ENCODE data around the gene NKAIN1. TPM values are rescaled to one million over a fixed set of nuclear protein-coding genes. Genes with fewer than 3 reads are reported as not detected.

The NKAIN1 gene
- total and polyA plus RNA-seq, 2 experiments from 2014 or later = 14.7 to 56.7 TPM

DNA sequence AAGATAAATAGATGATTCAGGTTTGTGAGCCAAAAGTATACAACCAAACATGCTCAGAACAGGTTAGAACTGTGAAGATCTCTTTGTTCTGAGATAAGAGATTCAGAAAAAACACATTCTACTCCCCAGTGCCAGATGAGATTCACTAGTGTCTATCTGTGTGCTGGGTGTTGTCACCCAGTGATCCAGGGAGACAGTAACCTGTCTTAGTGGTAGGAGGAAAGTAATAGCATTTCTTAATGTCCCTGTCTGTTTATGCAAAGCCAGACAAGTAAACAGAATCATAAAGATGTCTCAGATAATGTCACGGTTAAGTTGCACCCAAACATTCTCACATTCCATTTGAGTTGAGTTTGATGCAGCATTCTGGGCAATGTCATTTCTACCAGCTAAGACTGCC, 18.9 kb upstream of the NKAIN1 start (continued):
- TF ChIP-seq, protein P1, sequence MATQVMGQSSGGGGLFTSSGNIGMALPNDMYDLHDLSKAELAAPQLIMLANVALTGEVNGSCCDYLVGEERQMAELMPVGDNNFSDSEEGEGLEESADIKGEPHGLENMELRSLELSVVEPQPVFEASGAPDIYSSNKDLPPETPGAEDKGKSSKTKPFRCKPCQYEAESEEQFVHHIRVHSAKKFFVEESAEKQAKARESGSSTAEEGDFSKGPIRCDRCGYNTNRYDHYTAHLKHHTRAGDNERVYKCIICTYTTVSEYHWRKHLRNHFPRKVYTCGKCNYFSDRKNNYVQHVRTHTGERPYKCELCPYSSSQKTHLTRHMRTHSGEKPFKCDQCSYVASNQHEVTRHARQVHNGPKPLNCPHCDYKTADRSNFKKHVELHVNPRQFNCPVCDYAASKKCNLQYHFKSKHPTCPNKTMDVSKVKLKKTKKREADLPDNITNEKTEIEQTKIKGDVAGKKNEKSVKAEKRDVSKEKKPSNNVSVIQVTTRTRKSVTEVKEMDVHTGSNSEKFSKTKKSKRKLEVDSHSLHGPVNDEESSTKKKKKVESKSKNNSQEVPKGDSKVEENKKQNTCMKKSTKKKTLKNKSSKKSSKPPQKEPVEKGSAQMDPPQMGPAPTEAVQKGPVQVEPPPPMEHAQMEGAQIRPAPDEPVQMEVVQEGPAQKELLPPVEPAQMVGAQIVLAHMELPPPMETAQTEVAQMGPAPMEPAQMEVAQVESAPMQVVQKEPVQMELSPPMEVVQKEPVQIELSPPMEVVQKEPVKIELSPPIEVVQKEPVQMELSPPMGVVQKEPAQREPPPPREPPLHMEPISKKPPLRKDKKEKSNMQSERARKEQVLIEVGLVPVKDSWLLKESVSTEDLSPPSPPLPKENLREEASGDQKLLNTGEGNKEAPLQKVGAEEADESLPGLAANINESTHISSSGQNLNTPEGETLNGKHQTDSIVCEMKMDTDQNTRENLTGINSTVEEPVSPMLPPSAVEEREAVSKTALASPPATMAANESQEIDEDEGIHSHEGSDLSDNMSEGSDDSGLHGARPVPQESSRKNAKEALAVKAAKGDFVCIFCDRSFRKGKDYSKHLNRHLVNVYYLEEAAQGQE (IDR thresholded peaks at IDR 0.05; ENCODE audit: unreplicated experiment) = no peak
- TF ChIP-seq CREB1 (CRISPR knock-in tag; IDR thresholded peaks at IDR 0.05; ENCODE audit: low read depth) = no peak
- TF ChIP-seq STAT1 (IDR thresholded peaks at IDR 0.05; ENCODE audit: unreplicated experiment) = no peak
- no peak for TF ChIP-seq JUNB (IDR thresholded peaks at IDR 0.05; ENCODE audit: unreplicated experiment)
- no peak for TF ChIP-seq ZNF114 (CRISPR knock-in tag; IDR thresholded peaks at IDR 0.05)
- TF ChIP-seq EZH2phosphoT487 (IDR thresholded peaks at IDR 0.05; ENCODE audit: unreplicated experiment) = no peak

DNA sequence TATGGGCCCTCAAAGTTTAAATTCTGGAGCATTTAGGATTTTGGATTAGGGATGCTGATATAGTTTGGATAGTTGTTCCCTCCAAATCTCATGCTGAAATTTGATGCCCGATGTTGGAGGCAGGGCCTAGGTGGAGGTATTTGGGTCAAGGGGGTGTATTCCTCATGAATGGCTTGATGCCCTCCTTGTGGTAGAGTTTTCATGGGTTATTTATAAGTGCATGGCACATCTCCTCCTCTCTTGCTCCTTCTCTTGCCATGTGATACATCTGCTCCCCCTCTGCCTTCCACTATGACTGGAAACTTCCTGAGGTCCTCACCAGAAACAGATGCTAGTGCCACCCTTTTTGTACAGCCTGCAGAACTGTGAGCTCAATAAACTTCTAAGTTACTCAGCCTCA, 17.5 kb upstream of the NKAIN1 start:
- Histone ChIP-seq H3K36me3 (ENCODE audit: insufficient read depth) (peaks cover 43% of the 10 kb centered on the region), H2AFZ (no peak overlapping the region), H3K4me2 (no peak overlapping the region), H3K4me3 (no peak overlapping the region), H3K9me2 (ENCODE audit: insufficient read depth) (no peaks in the 10 kb centered on the region), H3K79me2 (replicated peaks; ENCODE audit: insufficient read depth) (no peaks in the 10 kb centered on the region), H3K4me1 (ENCODE audit: insufficient read depth) (no peaks in the 10 kb centered on the region), H3K27ac (ENCODE audit: low read depth) (no peak overlapping the region), H3K27me3 (ENCODE audit: insufficient read depth) (no peaks in the 10 kb centered on the region), H4K20me1 (replicated peaks; ENCODE audit: insufficient read depth) (0 out of 2 replicates have a peak, but pooled peaks cover 3% of the 10 kb centered on the region), H3F3A (replicated peaks; ENCODE audit: low read depth) (peaks cover 11% of the 10 kb centered on the region)
- DNase-seq (ENCODE audit: low spot score) (no peak), ATAC-seq (no peak)
- no peak overlapping the region for H3K4me3 Mint-ChIP-seq
- peaks cover 42% of the 10 kb centered on the region for H3K36me3 Mint-ChIP-seq (ENCODE audit: low read depth)
- H3K9me3 Mint-ChIP-seq = no peaks in the 10 kb centered on the region
- no peaks in the 10 kb centered on the region; the same call in 2 of the 3 replicates for H3K4me1 Mint-ChIP-seq
- peaks cover 1% of the 10 kb centered on the region for H3K27me3 Mint-ChIP-seq (ENCODE audit: insufficient read depth, low read depth, poor library complexity)
- H3K27ac Mint-ChIP-seq = no peak overlapping the region
- TF ChIP-seq STAT1 (IDR thresholded peaks at IDR 0.05; ENCODE audit: unreplicated experiment) = no peak
- no peak for TF ChIP-seq EZH2phosphoT487 (IDR thresholded peaks at IDR 0.05; ENCODE audit: unreplicated experiment)
- no peak for TF ChIP-seq CREB1 (CRISPR knock-in tag; IDR thresholded peaks at IDR 0.05; ENCODE audit: low read depth)
- TF ChIP-seq, protein P1 (IDR thresholded peaks at IDR 0.05; ENCODE audit: unreplicated experiment) = no peak
- no peak for TF ChIP-seq JUNB (IDR thresholded peaks at IDR 0.05; ENCODE audit: unreplicated experiment)
- TF ChIP-seq, protein P2, sequence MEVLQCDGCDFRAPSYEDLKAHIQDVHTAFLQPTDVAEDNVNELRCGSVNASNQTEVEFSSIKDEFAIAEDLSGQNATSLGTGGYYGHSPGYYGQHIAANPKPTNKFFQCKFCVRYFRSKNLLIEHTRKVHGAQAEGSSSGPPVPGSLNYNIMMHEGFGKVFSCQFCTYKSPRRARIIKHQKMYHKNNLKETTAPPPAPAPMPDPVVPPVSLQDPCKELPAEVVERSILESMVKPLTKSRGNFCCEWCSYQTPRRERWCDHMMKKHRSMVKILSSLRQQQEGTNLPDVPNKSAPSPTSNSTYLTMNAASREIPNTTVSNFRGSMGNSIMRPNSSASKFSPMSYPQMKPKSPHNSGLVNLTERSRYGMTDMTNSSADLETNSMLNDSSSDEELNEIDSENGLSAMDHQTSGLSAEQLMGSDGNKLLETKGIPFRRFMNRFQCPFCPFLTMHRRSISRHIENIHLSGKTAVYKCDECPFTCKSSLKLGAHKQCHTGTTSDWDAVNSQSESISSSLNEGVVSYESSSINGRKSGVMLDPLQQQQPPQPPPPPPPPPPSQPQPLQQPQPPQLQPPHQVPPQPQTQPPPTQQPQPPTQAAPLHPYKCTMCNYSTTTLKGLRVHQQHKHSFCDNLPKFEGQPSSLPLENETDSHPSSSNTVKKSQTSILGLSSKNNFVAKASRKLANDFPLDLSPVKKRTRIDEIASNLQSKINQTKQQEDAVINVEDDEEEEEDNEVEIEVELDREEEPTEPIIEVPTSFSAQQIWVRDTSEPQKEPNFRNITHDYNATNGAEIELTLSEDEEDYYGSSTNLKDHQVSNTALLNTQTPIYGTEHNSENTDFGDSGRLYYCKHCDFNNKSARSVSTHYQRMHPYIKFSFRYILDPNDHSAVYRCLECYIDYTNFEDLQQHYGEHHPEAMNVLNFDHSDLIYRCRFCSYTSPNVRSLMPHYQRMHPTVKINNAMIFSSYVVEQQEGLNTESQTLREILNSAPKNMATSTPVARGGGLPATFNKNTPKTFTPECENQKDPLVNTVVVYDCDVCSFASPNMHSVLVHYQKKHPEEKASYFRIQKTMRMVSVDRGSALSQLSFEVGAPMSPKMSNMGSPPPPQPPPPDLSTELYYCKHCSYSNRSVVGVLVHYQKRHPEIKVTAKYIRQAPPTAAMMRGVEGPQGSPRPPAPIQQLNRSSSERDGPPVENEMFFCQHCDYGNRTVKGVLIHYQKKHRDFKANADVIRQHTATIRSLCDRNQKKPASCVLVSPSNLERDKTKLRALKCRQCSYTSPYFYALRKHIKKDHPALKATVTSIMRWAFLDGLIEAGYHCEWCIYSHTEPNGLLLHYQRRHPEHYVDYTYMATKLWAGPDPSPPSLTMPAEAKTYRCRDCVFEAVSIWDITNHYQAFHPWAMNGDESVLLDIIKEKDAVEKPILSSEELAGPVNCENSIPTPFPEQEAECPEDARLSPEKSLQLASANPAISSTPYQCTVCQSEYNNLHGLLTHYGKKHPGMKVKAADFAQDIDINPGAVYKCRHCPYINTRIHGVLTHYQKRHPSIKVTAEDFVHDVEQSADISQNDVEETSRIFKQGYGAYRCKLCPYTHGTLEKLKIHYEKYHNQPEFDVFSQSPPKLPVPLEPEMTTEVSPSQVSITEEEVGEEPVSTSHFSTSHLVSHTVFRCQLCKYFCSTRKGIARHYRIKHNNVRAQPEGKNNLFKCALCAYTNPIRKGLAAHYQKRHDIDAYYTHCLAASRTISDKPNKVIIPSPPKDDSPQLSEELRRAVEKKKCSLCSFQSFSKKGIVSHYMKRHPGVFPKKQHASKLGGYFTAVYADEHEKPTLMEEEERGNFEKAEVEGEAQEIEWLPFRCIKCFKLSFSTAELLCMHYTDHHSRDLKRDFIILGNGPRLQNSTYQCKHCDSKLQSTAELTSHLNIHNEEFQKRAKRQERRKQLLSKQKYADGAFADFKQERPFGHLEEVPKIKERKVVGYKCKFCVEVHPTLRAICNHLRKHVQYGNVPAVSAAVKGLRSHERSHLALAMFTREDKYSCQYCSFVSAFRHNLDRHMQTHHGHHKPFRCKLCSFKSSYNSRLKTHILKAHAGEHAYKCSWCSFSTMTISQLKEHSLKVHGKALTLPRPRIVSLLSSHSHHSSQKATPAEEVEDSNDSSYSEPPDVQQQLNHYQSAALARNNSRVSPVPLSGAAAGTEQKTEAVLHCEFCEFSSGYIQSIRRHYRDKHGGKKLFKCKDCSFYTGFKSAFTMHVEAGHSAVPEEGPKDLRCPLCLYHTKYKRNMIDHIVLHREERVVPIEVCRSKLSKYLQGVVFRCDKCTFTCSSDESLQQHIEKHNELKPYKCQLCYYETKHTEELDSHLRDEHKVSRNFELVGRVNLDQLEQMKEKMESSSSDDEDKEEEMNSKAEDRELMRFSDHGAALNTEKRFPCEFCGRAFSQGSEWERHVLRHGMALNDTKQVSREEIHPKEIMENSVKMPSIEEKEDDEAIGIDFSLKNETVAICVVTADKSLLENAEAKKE (CRISPR knock-in tag; IDR thresholded peaks at IDR 0.05) = no peak
- TF ChIP-seq POLR2AphosphoS5 (IDR thresholded peaks at IDR 0.05; ENCODE audit: low read depth) = no peak
- no peak for TF ChIP-seq EZH2 (IDR thresholded peaks at IDR 0.05; ENCODE audit: low read depth, unreplicated experiment)
- no peak for TF ChIP-seq ZNF114 (CRISPR knock-in tag; IDR thresholded peaks at IDR 0.05)

Measured in GM23338 (cell line).